Neural progenitor cell (in vitro differentiated cells): ENCODE data around the gene TANK.

Experiments
- CTCF ChIP-seq: fragments of 200-600 bp; sonication (generic); IDR thresholded peaks from 2 replicates; pipeline ENCODE4 v1.5.1; 2017; ENCODE audit warnings: antibody characterized with exemption, mild to moderate bottlenecking
- EZH2 ChIP-seq: fragments of 200-600 bp; sonication (generic); IDR thresholded peaks from 2 replicates; pipeline ENCODE4 v1.6.1; 2017; ENCODE audit warnings: antibody characterized with exemption, mild to moderate bottlenecking, moderate library complexity

DNA sequence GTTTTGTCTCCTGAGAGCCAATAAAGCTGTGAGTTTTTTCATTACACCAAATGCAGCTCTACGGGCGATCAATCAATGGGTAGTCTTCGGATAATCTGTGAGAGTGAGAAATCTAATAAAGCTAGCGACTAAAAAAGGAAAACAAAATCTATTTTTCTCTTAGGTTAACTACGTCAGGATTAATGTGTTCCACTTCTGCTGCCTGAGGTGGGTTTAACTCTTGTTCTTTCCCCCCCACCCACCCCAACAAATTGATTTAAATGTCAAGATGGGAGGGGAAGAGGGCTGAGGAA lies 85.0 kb downstream of the TANK start:
- TF ChIP-seq EZH2, result no peak
- no peak for TF ChIP-seq CTCF
